NCI-H2227 (cell line): ENCODE data around the gene DRAM2.

Experiments
- DNase-seq: peaks from one replicate; lab custom pipeline; 2025; ENCODE audit not compliant: unreplicated experiment; lab: John Stamatoyannopoulos, UW

Gene DRAM2

GRCh38 chr1:111139956-111140679 is at the start of gene DRAM2, which contains the start of gene CEPT1:
TSS of gene DRAM2 (minus strand) at chr1:111140093. CDS start at chr1:111131554, 8,539 bp downstream.
TSS of gene CEPT1 (plus strand) at chr1:111140223. CDS start at chr1:111147715, 7,492 bp downstream.
- peak; percentile 98 for DNase-seq

GRCh38 chr1:111184663-111185062 is 44.8 kb upstream of the DRAM2 start:
- DNase-seq, result no peak

GRCh38 chr1:111183308-111184069 is 43.6 kb upstream of the DRAM2 start:
- no peak for DNase-seq

- DNase-seq, result no peak
These were observed 42.2 kb upstream of the DRAM2 start for GRCh38 chr1:111182052-111182451.

- DNase-seq, result no peak
These were observed 40.2 kb upstream of the DRAM2 start for GRCh38 chr1:111179968-111180533.

GRCh38 chr1:111176678-111177077 is 36.8 kb upstream of the DRAM2 start:
- DNase-seq, result no peak

- no peak for DNase-seq
These were observed 35.5 kb upstream of the DRAM2 start for GRCh38 chr1:111175349-111175748.

- DNase-seq, result no peak
These were observed 34.2 kb upstream of the DRAM2 start for GRCh38 chr1:111174070-111174469.

GRCh38 chr1:111172463-111172862 is 32.6 kb upstream of the DRAM2 start:
- DNase-seq, result no peak

- DNase-seq, result no peak
These were observed 24.3 kb upstream of the DRAM2 start for GRCh38 chr1:111164151-111164550.

- no peak for DNase-seq
These were observed 23.5 kb upstream of the DRAM2 start for GRCh38 chr1:111163363-111163762.

GRCh38 chr1:111162488-111162880 is 22.6 kb upstream of the DRAM2 start:
- DNase-seq, result no peak

- DNase-seq, result no peak
These were observed 22.1 kb upstream of the DRAM2 start for GRCh38 chr1:111161843-111162487.

GRCh38 chr1:111157431-111157830 is 17.5 kb upstream of the DRAM2 start:
- DNase-seq, result no peak

- DNase-seq, result no peak
These were observed 14.4 kb upstream of the DRAM2 start for GRCh38 chr1:111154021-111154999.

GRCh38 chr1:111151838-111152237 is 11.9 kb upstream of the DRAM2 start:
- no peak for DNase-seq

- no peak for DNase-seq
These were observed 8.5 kb upstream of the DRAM2 start for GRCh38 chr1:111148376-111148881.

GRCh38 chr1:111147948-111148347 is 8.1 kb upstream of the DRAM2 start:
- no peak for DNase-seq

- DNase-seq, result no peak
These were observed 6.3 kb upstream of the DRAM2 start for GRCh38 chr1:111145963-111146768.
